Cardiac fibroblast (primary cell): ENCODE results near the gene RPLP1.

Experiments
- DNase-seq, 2 donors: peaks; one replicate each; pipeline versions ENCODE4 v3.0.0 to v3.0.0-alpha.2; 2010; ENCODE audit warnings: low read depth in 2 of 2
- H3K4me3 ChIP-seq, 2 donors: replicated peaks in 1 of 2; 1 replicate in 1 of 2; 2 replicates in 1 of 2; pipeline ENCODE4 v1.5.1; 2011; ENCODE audit warnings: low read depth in 2 of 2, low read length in 2 of 2, mild to moderate bottlenecking in 2 of 2, moderate library complexity in 1 of 2
- CTCF ChIP-seq: IDR thresholded peaks from one replicate; pipeline ENCODE4 v1.5.1; 2011; ENCODE audit warnings: low read depth, mild to moderate bottlenecking, low read length, inconsistent platforms

The RPLP1 gene

GRCh38 chr15:69491038-69491505, 38.5 kb downstream of the RPLP1 start:
- DNase-seq, result peak in 1 of 2 donors; percentile 59
- no peak for TF ChIP-seq CTCF
- H3K4me3 ChIP-seq, result no peak overlapping the region

GRCh38 chr15:69493406-69493805, 40.8 kb downstream of the RPLP1 start:
- no peak overlapping the region for H3K4me3 ChIP-seq
- TF ChIP-seq CTCF, result no peak
- no peak for DNase-seq

- no peak for DNase-seq
- no peak for TF ChIP-seq CTCF
- no peak overlapping the region for H3K4me3 ChIP-seq
Observed at GRCh38 chr15:69496001-69496400, 43.4 kb downstream of the RPLP1 start.

GRCh38 chr15:69497076-69497475, 44.5 kb downstream of the RPLP1 start:
- TF ChIP-seq CTCF, result no peak

GRCh38 chr15:69497667-69498066, 45.0 kb downstream of the RPLP1 start:
- TF ChIP-seq CTCF, result no peak
- DNase-seq, result no peak
- H3K4me3 ChIP-seq, result no peak overlapping the region

More at GRCh38 chr15:69497076-69497475, 44.5 kb downstream of the RPLP1 start:
- no peak for DNase-seq
- no peak overlapping the region for H3K4me3 ChIP-seq

GRCh38 chr15:69498282-69498681, 45.7 kb downstream of the RPLP1 start:
- no peak for DNase-seq
- H3K4me3 ChIP-seq, result no peak overlapping the region
- TF ChIP-seq CTCF, result no peak

- TF ChIP-seq CTCF, result no peak
- DNase-seq, result no peak
- H3K4me3 ChIP-seq, result no peak overlapping the region
Observed at GRCh38 chr15:69498987-69499386, 46.4 kb downstream of the RPLP1 start.
